Transverse colon (tissue), 4 donors: Measurements from ENCODE around the gene MDC1.

Experiments
- EP300 ChIP-seq: sonication (generic); formaldehyde crosslinking; IDR thresholded peaks from one replicate; pipeline ENCODE4 v1.6.1; 2017; ENCODE audit warnings: antibody characterized with exemption, low read depth
- POLR2A ChIP-seq: fragments of 450-650 bp; IDR thresholded peaks from one replicate; pipeline ENCODE4 v1.6.1; 2016; ENCODE audit warnings: antibody characterized with exemption, mild to moderate bottlenecking, moderate library complexity
- POLR2AphosphoS5 ChIP-seq, 3 donors: sonication (generic); formaldehyde crosslinking; IDR thresholded peaks; one replicate each; pipeline ENCODE4 v1.6.1; 2016; ENCODE audit warnings: antibody characterized with exemption in 3 of 3
- TF ChIP-seq, protein P1 (sequence below), 5 experiments: fragments of 200-600 bp in 3 of 5; fragments of 450-650 bp in 2 of 5; sonication (generic) in 3 of 5; IDR thresholded peaks; 1 replicate in 2 of 5; 2 replicates in 3 of 5; pipeline ENCODE4 v1.5.1; 2016 to 2017; ENCODE audit warnings: antibody characterized with exemption in 5 of 5, inconsistent platforms in 3 of 5, mild to moderate bottlenecking in 2 of 5, moderate library complexity in 1 of 5

DNA sequence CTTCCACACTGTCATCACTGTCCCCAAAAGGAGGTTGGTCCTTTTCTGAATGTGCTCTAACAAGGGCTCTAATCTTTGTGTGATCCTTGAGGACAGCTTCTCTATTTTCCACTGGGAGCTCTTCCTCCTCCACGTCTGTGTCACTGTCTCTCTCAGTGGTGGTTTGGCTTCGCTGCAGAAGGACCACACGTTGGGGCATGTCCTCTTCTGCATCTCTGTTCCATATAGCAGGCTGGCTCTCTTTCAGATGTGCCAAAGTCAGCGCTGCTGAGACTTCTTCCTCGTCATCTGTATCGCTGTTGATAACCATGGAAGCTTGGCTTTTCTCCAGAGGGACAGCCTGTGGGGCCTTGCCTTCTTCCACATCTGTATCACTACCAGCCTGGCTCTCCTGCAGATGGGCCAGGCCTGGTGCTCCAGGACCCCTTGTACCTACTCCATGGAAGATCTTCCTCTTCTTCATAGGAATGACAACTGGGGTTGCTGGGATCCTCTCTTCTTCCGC, 4.6 kb downstream of the MDC1 start:
- TF ChIP-seq EP300 (no peak), POLR2AphosphoS5 (IDR thresholded peaks at IDR 0.05) (no peak), POLR2A (no peak)
- TF ChIP-seq, protein P1, sequence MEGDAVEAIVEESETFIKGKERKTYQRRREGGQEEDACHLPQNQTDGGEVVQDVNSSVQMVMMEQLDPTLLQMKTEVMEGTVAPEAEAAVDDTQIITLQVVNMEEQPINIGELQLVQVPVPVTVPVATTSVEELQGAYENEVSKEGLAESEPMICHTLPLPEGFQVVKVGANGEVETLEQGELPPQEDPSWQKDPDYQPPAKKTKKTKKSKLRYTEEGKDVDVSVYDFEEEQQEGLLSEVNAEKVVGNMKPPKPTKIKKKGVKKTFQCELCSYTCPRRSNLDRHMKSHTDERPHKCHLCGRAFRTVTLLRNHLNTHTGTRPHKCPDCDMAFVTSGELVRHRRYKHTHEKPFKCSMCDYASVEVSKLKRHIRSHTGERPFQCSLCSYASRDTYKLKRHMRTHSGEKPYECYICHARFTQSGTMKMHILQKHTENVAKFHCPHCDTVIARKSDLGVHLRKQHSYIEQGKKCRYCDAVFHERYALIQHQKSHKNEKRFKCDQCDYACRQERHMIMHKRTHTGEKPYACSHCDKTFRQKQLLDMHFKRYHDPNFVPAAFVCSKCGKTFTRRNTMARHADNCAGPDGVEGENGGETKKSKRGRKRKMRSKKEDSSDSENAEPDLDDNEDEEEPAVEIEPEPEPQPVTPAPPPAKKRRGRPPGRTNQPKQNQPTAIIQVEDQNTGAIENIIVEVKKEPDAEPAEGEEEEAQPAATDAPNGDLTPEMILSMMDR (IDR thresholded peaks at IDR 0.05) = no peak
